Measurements from ENCODE around the gene TRIO. TPM values are rescaled to one million over a fixed set of nuclear protein-coding genes. Genes with fewer than 3 reads are reported as not detected.

TRIO gene
- total RNA-seq, 1 experiment from 2014 or later: 99.8 TPM

- Histone ChIP-seq H3K36me3 (ENCODE audit: insufficient read depth, low read length, poor library complexity, severe bottlenecking) (no peaks in the 10 kb centered on the region), H3K27ac (ENCODE audit: low read depth, low read length, poor library complexity, severe bottlenecking) (no peak overlapping the region), H3K4me3 (ENCODE audit: low read depth, low read length, poor library complexity, severe bottlenecking) (no peak overlapping the region), H3K9me3 (ENCODE audit: low read depth, low read length, poor library complexity, severe bottlenecking) (no peaks in the 10 kb centered on the region), H3K27me3 (replicated peaks; ENCODE audit: insufficient read depth, low read depth, low read length, poor library complexity) (no peaks in the 10 kb centered on the region), H3K4me1 (ENCODE audit: insufficient read depth, low read length, poor library complexity, severe bottlenecking) (peaks cover 17% of the 10 kb centered on the region)
- ChIA-PET POLR2A (ENCODE audit: low non-redundant PET) (interaction anchor here (0.6 kb wide), 1 partner anchor 38 kb away, joined by 3 read pairs; no protein-coding TSS in a partner anchor), CTCF (interaction anchor here (0.6 kb wide), 1 partner anchor 15 kb away, joined by 4 read pairs; no protein-coding TSS in a partner anchor)
- TF ChIP-seq, protein P1, sequence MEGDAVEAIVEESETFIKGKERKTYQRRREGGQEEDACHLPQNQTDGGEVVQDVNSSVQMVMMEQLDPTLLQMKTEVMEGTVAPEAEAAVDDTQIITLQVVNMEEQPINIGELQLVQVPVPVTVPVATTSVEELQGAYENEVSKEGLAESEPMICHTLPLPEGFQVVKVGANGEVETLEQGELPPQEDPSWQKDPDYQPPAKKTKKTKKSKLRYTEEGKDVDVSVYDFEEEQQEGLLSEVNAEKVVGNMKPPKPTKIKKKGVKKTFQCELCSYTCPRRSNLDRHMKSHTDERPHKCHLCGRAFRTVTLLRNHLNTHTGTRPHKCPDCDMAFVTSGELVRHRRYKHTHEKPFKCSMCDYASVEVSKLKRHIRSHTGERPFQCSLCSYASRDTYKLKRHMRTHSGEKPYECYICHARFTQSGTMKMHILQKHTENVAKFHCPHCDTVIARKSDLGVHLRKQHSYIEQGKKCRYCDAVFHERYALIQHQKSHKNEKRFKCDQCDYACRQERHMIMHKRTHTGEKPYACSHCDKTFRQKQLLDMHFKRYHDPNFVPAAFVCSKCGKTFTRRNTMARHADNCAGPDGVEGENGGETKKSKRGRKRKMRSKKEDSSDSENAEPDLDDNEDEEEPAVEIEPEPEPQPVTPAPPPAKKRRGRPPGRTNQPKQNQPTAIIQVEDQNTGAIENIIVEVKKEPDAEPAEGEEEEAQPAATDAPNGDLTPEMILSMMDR (conservative IDR thresholded peaks at IDR 0.05; ENCODE audit: low read depth, low read length): no peak
- no peak for TF ChIP-seq EZH2 (IDR thresholded peaks at IDR 0.05; ENCODE audit: borderline replicate concordance, low read depth, low read length, poor library complexity, severe bottlenecking)
- BruUV-seq (replicated peaks): no TSS peak
- DNase-seq (ENCODE audit: low spot score): no peak
- intact Hi-C loops (cut with micrococcal nuclease; ENCODE audit: unreplicated experiment): no loop called here
These were observed 83.4 kb downstream of the TRIO start for GRCh38 chr5:14226554-14226953.

DNA sequence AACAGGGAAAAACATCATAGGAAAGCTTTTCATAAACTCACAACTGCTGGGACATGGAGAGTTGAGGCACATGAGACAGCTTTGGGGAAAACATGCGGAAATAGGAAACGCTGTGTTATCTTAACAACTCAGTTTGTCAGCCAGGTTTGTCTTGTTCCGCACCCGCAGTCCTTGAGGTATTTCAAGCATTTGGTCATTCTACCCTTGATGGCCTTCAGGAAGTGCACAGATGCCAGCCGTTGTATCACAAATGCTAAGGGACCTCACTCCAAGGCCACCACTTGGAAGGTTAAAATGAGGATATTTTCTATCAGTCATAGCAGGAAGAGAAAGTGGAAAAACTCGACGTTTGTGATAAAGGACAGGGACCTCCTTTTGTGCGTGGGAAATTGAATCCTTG, 83.8 kb downstream of the TRIO start:
- no peak overlapping the region for H3K4me3 ChIP-seq (ENCODE audit: low read depth, low read length, poor library complexity, severe bottlenecking)
- no peak for DNase-seq (ENCODE audit: low spot score)
- no peaks in the 10 kb centered on the region for H3K36me3 ChIP-seq (ENCODE audit: insufficient read depth, low read length, poor library complexity, severe bottlenecking)
- no TSS peak for BruUV-seq (replicated peaks)
- TF ChIP-seq, protein P1 (conservative IDR thresholded peaks at IDR 0.05; ENCODE audit: low read depth, low read length): no peak
- no peak for TF ChIP-seq EZH2 (IDR thresholded peaks at IDR 0.05; ENCODE audit: borderline replicate concordance, low read depth, low read length, poor library complexity, severe bottlenecking)
- intact Hi-C loops (cut with micrococcal nuclease; ENCODE audit: unreplicated experiment): no loop called here
- ChIA-PET POLR2A (ENCODE audit: low non-redundant PET) (interaction anchor here (0.6 kb wide), 1 partner anchor 38 kb away, joined by 3 read pairs; no protein-coding TSS in a partner anchor), CTCF (interaction anchor here (0.6 kb wide), 1 partner anchor 16 kb away, joined by 4 read pairs; no protein-coding TSS in a partner anchor)
- H3K27me3 ChIP-seq (replicated peaks; ENCODE audit: insufficient read depth, low read depth, low read length, poor library complexity): no peaks in the 10 kb centered on the region
- H3K27ac ChIP-seq (ENCODE audit: low read depth, low read length, poor library complexity, severe bottlenecking): no peak overlapping the region
- no peaks in the 10 kb centered on the region for H3K9me3 ChIP-seq (ENCODE audit: low read depth, low read length, poor library complexity, severe bottlenecking)
- H3K4me1 ChIP-seq (ENCODE audit: insufficient read depth, low read length, poor library complexity, severe bottlenecking): peaks cover 17% of the 10 kb centered on the region

- Histone ChIP-seq H3K4me1 (ENCODE audit: insufficient read depth, low read length, poor library complexity, severe bottlenecking) (peaks cover 17% of the 10 kb centered on the region), H3K27ac (ENCODE audit: low read depth, low read length, poor library complexity, severe bottlenecking) (no peak overlapping the region), H3K36me3 (ENCODE audit: insufficient read depth, low read length, poor library complexity, severe bottlenecking) (no peaks in the 10 kb centered on the region), H3K9me3 (ENCODE audit: low read depth, low read length, poor library complexity, severe bottlenecking) (no peaks in the 10 kb centered on the region), H3K4me3 (ENCODE audit: low read depth, low read length, poor library complexity, severe bottlenecking) (no peak overlapping the region), H3K27me3 (replicated peaks; ENCODE audit: insufficient read depth, low read depth, low read length, poor library complexity) (no peaks in the 10 kb centered on the region)
- intact Hi-C loops (cut with micrococcal nuclease; ENCODE audit: unreplicated experiment): no loop called here
- no TSS peak for BruUV-seq (replicated peaks)
- no peak for DNase-seq (ENCODE audit: low spot score)
- ChIA-PET POLR2A (ENCODE audit: low non-redundant PET) (no interaction called here), CTCF (interaction anchor here (0.6 kb wide), 1 partner anchor 16 kb away, joined by 4 read pairs; no protein-coding TSS in a partner anchor)
- TF ChIP-seq, protein P1 (conservative IDR thresholded peaks at IDR 0.05; ENCODE audit: low read depth, low read length): no peak
- TF ChIP-seq EZH2 (IDR thresholded peaks at IDR 0.05; ENCODE audit: borderline replicate concordance, low read depth, low read length, poor library complexity, severe bottlenecking): no peak
These were observed 84.4 kb downstream of the TRIO start for GRCh38 chr5:14227513-14227912.

All from A673 (cell line).